ENCODE measurements around the gene FABP6.
A peak's percentile ranks its signal among the peaks of the same experiment; 100 is the strongest.

Gene FABP6

DNA sequence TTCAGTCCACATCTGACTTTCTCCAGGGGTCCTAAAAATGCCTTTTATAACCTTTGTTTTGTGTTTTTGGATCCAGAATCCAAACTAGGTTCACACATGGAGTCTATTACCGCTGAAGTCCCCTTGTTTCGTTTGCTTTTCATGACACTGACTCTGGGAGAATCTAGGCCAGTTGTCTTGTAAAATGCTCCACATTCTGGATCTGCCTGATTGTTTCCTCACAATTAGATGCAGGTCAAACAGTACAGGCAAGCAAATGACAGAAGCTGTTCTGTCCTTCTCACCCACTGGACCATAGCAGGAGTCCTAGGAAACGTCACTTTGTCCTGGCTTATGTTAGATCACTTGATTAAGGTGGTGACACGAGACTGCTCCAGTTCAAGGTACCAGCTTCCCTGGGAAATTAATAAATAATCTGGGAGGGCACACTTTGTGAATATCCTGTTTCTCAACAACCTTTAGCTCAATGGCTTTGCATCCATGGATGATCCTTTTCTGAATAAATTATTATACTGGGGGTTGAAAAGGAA is 34.1 kb downstream of the FABP6 start:
- DNase-seq: no peak

DNA sequence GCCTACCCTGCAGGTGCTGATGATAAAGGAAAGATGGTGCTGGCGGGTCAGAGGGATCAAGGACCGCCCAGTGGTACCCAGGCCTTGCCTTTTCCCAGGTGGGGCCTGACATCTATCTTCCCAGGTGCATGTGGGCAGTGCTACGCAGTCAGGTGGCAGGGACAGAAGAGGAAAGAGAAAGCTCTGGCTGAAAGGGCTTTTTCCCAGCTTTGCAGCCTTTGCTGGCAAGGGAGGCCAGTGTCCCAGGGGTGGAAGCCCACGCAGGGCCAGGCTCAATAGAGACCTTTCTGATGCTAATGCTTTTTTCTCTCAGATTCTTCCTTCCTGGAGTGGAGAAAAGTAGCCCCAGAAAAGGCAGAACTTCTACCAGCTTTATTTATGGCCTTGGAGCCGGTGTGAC is 36.7 kb downstream of the FABP6 start:
- DNase-seq: no peak

DNA sequence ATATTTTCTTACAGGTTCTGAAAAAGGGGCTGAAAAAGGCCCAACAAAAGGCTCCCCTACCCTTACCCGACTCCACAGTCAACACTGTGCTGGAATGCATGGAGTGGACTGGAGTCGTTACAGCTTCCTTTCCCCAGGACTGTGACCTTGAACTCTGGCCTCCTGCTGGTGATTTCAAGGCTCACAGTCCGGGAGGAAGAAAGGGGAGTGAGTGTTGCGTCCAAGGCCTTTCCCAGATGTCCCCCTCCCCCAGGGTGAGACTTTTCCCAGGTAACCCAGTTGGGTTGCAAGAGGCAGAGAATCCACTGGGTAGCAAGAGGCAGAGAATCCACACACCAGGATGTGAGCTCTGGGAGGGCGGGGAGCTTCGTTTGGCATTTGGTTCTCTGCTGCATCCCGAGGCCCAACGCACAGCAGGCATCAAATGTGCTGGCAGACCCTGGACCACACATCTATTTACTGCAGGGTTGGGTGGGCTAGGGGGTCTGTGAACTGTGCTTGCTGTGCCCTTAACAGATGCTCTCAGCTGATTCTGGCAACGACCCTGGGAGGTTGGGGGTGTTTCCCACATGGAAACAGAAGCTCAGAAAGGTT is 37.5 kb downstream of the FABP6 start:
- no peak for DNase-seq

DNA sequence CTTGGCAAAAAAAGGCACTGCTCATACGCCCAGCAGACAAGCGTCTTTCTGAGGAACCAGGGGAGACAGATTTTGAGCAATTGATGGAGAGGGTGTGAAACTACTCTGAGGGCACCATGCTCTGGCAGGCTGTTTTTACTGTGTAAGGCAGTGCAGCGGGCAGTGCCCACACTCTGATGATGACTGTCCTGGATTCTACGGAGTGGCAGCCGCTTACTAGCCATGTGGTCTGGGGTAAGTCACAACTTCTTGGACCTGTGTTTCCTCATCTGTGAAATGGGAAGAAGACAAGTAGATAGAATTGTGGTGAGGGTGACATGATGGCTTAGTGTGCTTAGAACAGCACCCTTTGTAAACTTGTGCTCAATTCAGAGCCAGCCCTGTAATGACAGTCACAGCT is 38.8 kb downstream of the FABP6 start:
- DNase-seq: no peak

DNA sequence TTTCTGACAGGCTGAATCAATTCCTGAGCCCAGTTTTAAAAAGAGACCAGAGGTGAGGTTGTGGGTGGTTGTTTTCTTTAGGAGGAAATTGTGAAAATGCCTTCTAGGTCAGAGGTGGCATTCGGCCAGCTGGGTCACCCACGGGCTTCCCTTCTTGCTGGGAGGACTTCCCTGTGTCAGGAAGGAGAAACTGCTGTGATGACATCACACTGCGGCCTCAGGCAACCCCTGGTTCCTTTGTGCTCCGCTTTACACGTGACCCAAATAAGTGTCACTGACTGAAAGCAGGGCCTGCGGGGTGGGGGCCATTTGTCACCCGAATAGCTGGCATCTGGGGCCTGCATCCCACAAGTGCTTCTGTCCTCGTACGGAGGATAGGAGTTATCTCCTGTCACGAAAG is 39.7 kb downstream of the FABP6 start:
- peak; percentile 71 for DNase-seq

DNA sequence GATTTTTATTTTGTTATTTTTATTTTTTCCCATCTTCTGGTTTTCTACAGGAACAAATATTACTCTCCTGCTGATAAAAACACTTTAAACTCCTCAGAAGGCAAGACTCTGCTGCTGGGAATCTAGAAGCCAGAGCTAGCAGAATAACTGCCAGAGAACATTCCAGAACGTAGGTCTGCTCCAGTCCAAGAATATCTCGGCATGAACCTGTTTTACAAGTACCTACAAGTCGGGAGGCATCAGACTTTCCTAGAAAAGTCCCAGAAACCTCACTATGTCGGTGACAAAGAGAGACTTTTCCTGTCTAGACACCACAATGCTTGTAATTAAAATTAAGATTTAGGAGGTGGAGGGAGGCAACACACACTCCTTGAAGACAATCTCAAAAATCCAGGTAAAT is 41.4 kb downstream of the FABP6 start:
- DNase-seq: no peak

DNA sequence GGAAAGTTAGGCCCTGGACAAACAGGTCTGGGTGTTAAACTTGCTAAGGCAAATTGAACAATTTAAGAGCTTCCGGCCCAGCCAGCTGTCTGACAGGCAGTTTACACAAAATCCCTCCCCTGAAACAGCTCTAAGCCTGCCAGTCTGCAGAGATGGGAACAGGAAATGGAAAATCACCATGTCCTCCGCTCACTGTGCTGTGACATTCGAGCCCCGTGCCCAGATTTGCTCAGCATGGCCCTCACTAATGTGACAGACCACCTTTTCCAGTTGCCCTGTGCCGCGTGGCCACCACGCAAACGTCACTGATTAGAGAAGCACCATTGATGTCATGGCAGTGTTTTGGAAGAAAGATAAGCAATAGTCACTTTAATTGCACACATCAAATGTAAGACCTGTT is 42.1 kb downstream of the FABP6 start:
- no peak for DNase-seq

DNA sequence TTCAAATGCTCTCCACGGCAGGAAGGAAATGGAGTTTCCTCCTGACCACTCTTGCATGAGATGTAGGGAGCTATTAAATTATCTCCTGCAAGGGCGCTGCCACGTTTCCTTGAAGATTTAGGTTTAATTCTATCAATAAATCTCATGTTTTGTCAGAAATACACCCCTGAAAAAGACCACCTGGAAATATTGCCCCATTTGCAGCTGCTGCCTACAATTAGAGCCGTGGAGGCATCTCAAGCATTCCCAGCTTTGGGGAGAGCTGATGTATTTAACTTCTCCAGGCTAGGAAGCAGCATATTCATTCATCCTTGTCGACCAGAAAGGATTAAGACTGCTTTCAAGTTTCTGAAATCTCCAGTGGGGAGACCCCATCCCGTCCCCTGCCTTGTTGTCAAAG is 42.5 kb downstream of the FABP6 start:
- DNase-seq: no peak

DNA sequence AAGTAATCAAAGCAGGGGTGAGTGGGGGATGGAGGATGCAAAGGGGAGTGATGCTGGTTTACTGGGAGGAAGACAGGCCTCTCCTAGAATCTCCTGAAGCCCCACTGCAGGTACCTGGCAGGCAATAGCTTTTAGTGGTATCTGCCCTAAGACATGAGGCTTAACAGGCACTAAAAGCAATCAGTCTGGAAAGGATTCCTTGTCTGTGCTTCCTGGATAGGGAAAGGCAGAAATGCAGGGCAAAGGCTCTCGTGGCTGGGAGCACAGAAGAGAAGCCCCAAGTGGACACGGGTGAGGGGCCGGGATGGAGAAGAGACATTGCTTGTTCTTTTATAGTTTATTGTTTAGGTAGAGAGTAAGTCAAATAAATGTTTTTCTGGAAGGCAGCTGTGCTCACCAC is 43.0 kb downstream of the FABP6 start:
- no peak for DNase-seq

DNA sequence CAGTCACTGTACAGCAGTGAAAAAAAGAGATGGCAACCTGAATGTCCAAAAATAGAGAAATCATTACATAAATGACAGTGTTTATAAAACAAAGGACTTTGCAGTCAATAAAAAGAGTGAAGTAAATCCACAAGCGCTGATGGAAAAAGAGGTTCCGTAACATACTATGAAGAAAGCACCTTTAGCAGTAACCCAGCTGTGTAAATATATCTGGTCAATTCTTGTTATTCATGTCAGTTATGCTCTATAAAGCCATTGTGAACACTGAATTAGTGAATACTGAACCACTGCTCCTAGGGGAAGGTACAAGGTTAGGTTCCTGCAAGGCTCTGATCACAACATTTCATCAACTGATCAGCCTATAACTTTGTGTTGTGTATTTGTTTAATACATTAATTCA is 43.6 kb downstream of the FABP6 start:
- DNase-seq: no peak

DNA sequence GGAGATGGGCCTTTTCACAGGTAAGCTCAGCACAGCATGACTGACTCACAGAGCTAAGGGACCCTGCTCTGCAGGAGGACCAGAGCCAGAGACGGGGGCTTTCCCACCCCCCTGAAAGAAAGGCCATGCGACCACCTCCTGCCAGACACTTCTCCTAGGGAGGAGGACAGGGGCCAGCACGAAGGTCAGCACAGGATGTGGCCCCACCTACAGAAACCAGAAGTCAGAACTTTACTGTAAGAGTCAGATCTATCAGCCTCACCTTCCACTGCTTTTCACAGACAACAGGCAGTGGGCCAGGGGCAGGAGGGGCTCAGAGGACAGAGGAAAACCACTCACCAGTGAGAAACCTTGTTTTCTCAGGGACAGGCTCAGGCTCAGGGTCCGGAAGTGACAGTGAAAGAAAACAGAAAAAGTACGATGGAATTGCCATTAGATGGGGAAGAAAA is 45.2 kb downstream of the FABP6 start:
- DNase-seq: no peak

DNA sequence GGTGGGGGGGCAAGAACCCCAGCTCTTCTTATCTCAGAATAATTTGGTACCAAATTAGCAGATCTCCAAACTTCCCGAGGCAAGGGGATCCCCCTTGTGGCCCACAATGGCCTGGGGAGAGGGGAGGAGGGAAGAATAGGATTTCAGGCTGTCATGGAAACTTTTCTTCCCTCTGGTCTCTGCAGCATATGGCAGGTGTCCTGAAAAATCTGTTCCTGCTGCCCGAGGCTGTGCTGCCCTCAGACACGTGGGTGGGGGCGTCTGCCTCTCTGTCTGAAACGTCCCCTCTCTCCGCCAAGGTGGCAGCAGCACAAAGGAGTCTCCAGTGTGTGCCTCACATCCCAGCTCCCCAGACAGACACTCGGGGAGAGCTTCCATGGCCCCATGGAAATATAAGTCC is 49.0 kb downstream of the FABP6 start:
- no peak for DNase-seq

DNA sequence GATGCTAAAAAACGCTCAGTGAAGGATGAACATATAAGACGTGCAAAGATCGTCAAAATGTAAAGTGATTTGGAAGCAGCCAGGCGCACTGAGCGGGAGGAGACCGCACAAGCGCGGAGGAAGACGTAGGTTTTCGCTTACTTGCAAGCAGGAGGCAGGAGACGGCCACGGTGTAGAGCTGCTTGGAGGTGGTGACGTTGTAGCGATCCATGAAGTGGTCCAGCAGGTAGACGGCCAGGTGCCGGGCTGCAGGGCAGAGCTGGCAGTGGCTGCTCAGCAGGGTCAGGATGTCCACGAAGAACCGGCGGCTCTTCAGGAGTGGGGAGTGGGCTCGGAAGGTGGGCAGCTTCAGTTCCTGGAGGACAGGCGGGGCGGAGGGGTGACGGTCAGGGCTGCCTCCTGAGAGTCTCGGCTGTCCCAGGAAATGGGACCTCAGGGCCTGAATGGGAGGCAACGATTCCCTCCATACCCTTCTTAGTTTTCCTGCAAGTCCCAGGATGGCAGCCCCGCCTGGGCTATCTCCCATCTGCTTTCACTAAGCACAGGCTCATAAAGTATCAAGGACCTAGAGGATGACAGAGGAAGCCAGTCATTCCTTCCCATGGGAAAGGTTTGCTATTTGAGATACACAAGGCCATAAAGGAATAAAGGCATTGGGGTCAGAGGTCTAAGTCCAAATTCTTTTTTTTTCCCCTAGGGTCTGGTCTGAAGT is 51.2 kb downstream of the FABP6 start:
- DNase-seq: no peak

DNA sequence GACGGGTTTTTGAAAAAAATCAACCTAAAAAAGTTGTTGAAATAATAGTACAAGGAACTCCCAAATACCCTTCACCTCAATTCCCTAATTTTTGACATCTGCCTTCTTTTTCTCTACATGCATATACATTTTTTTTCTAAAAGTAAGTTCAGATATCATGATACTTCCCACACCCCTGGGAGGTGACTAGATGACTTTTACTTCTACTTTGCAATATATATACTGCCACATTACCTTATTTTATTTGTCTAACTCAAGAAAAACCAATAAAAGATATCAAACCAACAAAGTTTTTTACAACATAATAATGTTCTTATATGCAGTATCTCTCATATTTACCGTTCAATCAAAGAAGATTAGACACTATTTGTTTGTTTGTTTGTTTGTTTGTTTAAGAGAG is 52.0 kb downstream of the FABP6 start:
- DNase-seq: no peak

DNA sequence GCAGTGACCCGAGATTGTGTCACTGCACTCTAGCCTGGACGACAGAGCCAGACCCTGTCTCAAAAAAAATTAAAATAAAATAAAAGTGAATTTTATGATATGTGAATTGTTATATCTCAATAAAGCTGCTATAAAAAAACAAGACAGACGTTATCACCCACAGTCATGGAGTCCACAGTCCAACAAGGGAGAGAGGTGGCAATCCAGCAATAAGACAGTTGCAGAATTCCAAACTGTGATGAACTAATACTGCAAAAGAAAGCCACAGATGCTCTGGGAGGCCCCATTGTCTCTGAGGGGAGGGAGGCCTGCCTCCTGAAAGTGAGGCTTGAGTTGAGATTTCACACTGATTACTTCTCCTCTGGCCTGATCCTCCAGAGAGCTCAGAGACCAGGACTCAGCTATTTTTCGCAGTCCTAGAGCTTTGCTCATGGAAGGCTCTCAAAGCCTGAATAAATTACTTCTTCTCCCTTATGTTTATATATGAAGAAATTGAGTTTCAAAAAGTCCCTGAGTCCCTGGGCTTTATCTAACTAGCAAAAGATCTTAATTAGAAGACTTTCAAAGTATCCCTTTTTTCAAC is 55.1 kb downstream of the FABP6 start:
- no peak for DNase-seq

DNA sequence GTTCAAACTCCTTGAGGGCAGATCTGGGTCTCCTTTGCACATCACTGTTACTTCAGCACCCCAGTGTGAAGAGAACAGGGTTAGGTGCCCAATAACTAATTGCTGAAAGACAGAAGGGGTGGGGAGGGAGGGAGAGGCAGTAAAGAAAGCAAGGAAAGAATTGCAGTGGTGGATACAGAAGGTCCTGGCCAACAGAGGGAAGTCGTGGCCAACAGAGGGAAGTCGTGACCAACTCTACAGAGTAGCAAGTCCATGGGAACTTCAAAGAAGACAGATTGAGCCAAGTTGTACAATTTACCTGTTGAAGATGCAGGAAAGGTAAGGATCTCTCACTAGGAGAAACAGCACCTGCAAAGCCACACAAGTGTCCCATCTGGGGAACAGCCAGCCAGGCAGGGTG is 56.0 kb downstream of the FABP6 start:
- no peak for DNase-seq

DNA sequence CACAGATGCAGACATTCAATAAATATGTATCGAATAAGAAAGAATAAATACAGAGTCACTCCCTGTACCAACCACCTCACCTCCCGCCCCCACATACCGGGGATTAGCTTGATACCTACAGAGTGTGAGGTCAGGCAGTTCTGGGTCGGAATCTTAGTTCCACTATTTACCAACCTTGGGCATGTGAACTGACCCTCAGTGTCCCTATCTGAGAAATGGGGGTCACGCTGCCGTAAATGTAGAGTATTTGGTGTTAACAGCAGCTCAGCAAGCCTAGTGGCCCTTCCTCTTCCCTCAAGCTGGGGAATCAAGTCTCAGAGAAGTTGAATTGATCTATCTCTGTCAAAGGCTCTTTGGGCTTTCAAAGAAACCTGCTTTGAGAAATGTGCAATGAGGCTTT is 57.6 kb downstream of the FABP6 start:
- DNase-seq: no peak

DNA sequence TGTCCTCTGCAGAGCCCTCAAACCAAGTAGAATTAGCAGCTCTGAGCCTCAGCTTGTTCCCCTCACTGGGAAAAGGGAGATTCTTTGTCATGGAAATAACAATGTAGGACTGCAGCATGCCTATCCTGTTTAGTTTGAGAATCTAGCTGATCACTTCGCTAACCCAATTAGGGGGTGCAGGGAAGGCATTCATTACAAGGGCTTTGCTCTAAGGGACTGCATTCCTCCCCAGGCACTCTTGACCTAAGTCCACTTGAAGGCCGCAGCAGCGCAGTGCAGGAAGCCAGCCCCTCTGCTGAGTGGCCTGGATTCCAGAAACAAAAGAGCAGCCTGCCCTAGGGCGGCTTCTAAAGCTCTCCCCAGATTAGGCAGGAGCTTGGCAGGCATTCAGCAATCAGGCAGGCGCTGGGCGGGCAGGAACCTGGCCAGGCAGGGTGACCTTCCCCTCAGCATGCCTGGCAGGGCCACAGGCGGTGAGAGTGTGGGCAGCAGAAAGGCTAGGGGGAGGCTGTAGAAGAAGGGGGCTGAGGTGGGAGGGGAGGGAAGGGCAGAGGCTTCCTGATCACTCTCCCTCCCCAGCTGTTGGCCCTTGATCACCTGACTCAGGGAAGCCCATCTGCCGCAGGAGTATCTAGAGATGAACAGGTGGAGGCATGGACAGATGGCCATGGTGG is 58.2 kb downstream of the FABP6 start:
- peak; percentile 57 for DNase-seq

Measured in EL (cell line).